Naive thymus-derived CD4-positive, alpha-beta T cell (primary cell): ENCODE data around the gene CLASP1. TPM values are rescaled to one million over a fixed set of nuclear protein-coding genes. Genes with fewer than 3 reads are reported as not detected.

Experiments
- ATAC-seq: fragments of 150-1000 bp; cut with Tn5 transposase; 2 replicates; pipeline ENCODE4 v1.10.0; 2021; ENCODE audit warnings: mild to moderate bottlenecking, moderate library complexity
- CTCF ChIA-PET: fragments of 350-600 bp; sonication (Branson Sonifier 250); formaldehyde crosslinking; loops from one replicate; lab custom pipeline; 2021; ENCODE audit warnings: antibody characterized with exemption; lab: Charles Lee
- POLR2A ChIA-PET: fragments of 350-600 bp; sonication (Branson Sonifier 250); formaldehyde crosslinking; loops from one replicate; lab custom pipeline; 2021; ENCODE audit warnings: antibody characterized with exemption, inconsistent platforms; lab: Charles Lee
- DNase-seq, 9 donors: peaks; one replicate each; pipeline versions ENCODE4 v3.0.0 to v3.0.0-alpha.2; 2020 to 2022; ENCODE audit warnings: mixed read lengths in 1 of 9
- H3K27ac ChIP-seq: one replicate; pipeline ENCODE4 v1.7.0; 2013; ENCODE audit warnings: mild to moderate bottlenecking, low read depth, low read length, moderate library complexity
- H3K27me3 ChIP-seq, 2 donors: one replicate each; pipeline ENCODE4 v1.7.0; 2013; ENCODE audit warnings: low read length in 2 of 2, mild to moderate bottlenecking in 2 of 2, moderate library complexity in 2 of 2; ENCODE audit not compliant: control insufficient read depth in 2 of 2, insufficient read depth in 2 of 2
- H3K36me3 ChIP-seq, 3 experiments: 1 replicate in 2 of 3; 2 replicates in 1 of 3; pipeline ENCODE4 v1.7.0; 2013; ENCODE audit warnings: low read length in 3 of 3, mild to moderate bottlenecking in 3 of 3, moderate library complexity in 1 of 3; ENCODE audit not compliant: insufficient read depth in 3 of 3, control insufficient read depth in 2 of 3
- H3K4me1 ChIP-seq, 2 donors: one replicate each; pipeline ENCODE4 v1.7.0; 2013; ENCODE audit warnings: low read length in 2 of 2, mild to moderate bottlenecking in 2 of 2, moderate library complexity in 1 of 2; ENCODE audit not compliant: control insufficient read depth in 2 of 2, insufficient read depth in 2 of 2
- H3K4me3 ChIP-seq: 2 replicates; pipeline ENCODE4 v1.7.0; 2013; ENCODE audit warnings: mild to moderate bottlenecking, low read length
- H3K9me3 ChIP-seq, 3 experiments: 1 replicate in 2 of 3; 2 replicates in 1 of 3; pipeline ENCODE4 v1.7.0; 2013; ENCODE audit warnings: low read length in 3 of 3; ENCODE audit not compliant: control insufficient read depth in 2 of 3
- H3K27ac Mint-ChIP-seq, 9 donors: one replicate each; pipeline ENCODE4 v1.8.0; 2020 to 2022; ENCODE audit warnings: mixed read lengths in 9 of 9, mild to moderate bottlenecking in 8 of 9, moderate library complexity in 5 of 9, inconsistent platforms in 2 of 9
- H3K27me3 Mint-ChIP-seq, 5 donors: one replicate each; pipeline ENCODE4 v1.8.0; 2021 to 2022; ENCODE audit warnings: mixed read lengths in 5 of 5, mild to moderate bottlenecking in 1 of 5
- H3K36me3 Mint-ChIP-seq, 5 donors: one replicate each; pipeline ENCODE4 v1.8.0; 2020 to 2022; ENCODE audit warnings: mixed read lengths in 5 of 5, mild to moderate bottlenecking in 3 of 5, inconsistent platforms in 1 of 5
- H3K4me1 Mint-ChIP-seq, 7 donors: one replicate each; pipeline ENCODE4 v1.8.0; 2020 to 2022; ENCODE audit warnings: mixed read lengths in 7 of 7, mild to moderate bottlenecking in 3 of 7, inconsistent platforms in 1 of 7
- H3K4me3 Mint-ChIP-seq, 10 donors: one replicate each; pipeline ENCODE4 v1.8.0; 2020 to 2022; ENCODE audit warnings: mild to moderate bottlenecking in 10 of 10, mixed read lengths in 10 of 10, moderate library complexity in 6 of 10, inconsistent platforms in 2 of 10
- H3K9me3 Mint-ChIP-seq, 11 donors: one replicate each; pipeline ENCODE4 v1.8.0; 2020 to 2022; ENCODE audit warnings: mixed read lengths in 11 of 11, mild to moderate bottlenecking in 4 of 11, inconsistent platforms in 1 of 11, moderate library complexity in 1 of 11
- intact Hi-C, 2 donors: fragments of 100-400 bp; cut with micrococcal nuclease; formaldehyde crosslinking; loops; one replicate each; pipeline ENCODE4 v1.15.1; 2023
- polyA plus RNA-seq, 2 donors: library from polyadenylated mRNA; unstranded; fragments of 300-500 nt; fragmentation: Illumina TruSeq; gene quantifications; one replicate each; pipeline ENCODE4 v1.2.3, GENCODE V29; 2021
- total RNA-seq, 6 experiments: library from RNA in 5 of 6; stranded (reverse) in 5 of 6; gene quantifications; 1 replicate in 5 of 6; 2 replicates in 1 of 6; pipeline ENCODE4 v1.2.3 and lab custom pipeline; 2021 to 2026

Gene CLASP1
- total and polyA plus RNA-seq, 7 experiments from 2014 or later: 13.8 to 76.3 (median 61.6) TPM

GRCh38 chr2:121492409-121492808 lies 156.9 kb downstream of the CLASP1 start:
- peaks cover 0 to 36% (median 21%) of the 10 kb centered on the region in 5 donors for H3K36me3 Mint-ChIP-seq
- H3K4me1 ChIP-seq: peaks cover 2 to 5% of the 10 kb centered on the region in 2 donors
- no peak overlapping the region for H3K27ac ChIP-seq
- ChIA-PET CTCF (no interaction called here), POLR2A (no interaction called here)
- peaks cover 0 to 5% (median 0%) of the 10 kb centered on the region in 3 experiments for H3K36me3 ChIP-seq
- H3K4me3 Mint-ChIP-seq: no peak overlapping the region
- intact Hi-C loops: no loop called here
- H3K9me3 ChIP-seq: no peaks in the 10 kb centered on the region
- H3K9me3 Mint-ChIP-seq: no peaks in the 10 kb centered on the region
- ATAC-seq: no peak
- DNase-seq: no peak
- H3K27ac Mint-ChIP-seq: no peak overlapping the region
- H3K27me3 Mint-ChIP-seq: no peaks in the 10 kb centered on the region
- H3K4me1 Mint-ChIP-seq: peaks cover 23 to 60% (median 37%) of the 10 kb centered on the region in 7 donors
- H3K4me3 ChIP-seq: no peak overlapping the region
- H3K27me3 ChIP-seq: no peaks in the 10 kb centered on the region

DNA sequence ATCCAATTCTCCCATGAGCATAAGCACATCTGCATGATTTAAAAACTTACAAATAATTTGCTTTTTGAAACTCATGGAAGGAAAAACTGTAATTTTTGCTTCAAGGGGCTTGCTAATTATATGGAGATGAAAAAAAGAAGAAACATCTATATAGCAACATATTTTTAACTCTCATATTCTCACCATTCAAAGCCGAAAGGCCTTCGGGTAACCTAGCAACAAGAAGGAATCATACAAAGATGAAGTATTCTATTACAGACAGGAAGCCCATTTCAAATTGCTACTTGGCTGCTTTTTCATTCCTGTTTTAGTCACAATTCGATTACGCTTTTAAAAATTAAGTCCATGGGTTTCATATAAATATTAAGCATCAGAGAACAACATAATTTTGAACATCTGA lies 157.7 kb downstream of the CLASP1 start:
- Mint-ChIP-seq H3K36me3 (peaks cover 0 to 27% (median 15%) of the 10 kb centered on the region in 5 donors), H3K9me3 (no peaks in the 10 kb centered on the region), H3K27me3 (no peaks in the 10 kb centered on the region), H3K27ac (no peak overlapping the region), H3K4me1 (peaks cover 23 to 53% (median 30%) of the 10 kb centered on the region in 7 donors), H3K4me3 (no peak overlapping the region)
- Histone ChIP-seq H3K27me3 (no peaks in the 10 kb centered on the region), H3K4me1 (peaks cover 2 to 5% of the 10 kb centered on the region in 2 donors), H3K4me3 (no peak overlapping the region), H3K9me3 (no peaks in the 10 kb centered on the region), H3K27ac (no peak overlapping the region), H3K36me3 (peaks cover 0 to 5% (median 0%) of the 10 kb centered on the region in 3 experiments)
- intact Hi-C loops: no loop called here
- ATAC-seq (no peak), DNase-seq (no peak)
- ChIA-PET POLR2A (interaction anchor here (0.7 kb wide), 1 partner anchor 51 kb away, joined by 3 read pairs; no protein-coding TSS in a partner anchor), CTCF (no interaction called here)

DNA sequence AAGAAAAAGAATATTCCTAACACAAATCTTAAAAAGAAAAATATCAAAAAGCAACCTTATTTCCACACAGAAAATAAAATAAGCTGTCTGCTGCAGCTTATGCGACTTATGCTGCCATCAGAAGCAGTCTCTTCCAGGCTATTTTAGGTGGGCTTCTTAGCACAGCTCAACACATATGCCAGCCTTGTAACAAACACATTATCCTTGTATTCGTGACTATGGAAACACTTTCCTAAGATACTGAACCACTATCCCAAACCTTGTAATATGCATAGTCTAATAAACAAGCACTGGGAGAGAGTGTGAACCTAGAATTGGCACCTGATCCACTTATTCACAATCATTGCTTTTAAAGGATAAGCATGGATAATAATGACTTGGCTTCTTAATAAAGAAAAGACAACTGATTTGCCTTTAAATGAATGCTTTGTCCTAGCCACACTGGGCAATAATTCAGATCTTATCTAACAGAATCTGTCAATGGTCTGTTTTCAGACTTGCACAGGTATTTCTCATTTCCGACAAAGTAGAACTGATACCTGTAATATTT lies 158.6 kb downstream of the CLASP1 start:
- Mint-ChIP-seq H3K27ac (peak overlapping the region in 2 of 9 donors; percentile 61 to 72), H3K4me1 (peaks cover 23 to 53% (median 30%) of the 10 kb centered on the region in 7 donors)

GRCh38 chr2:121489911-121490583 lies 159.2 kb downstream of the CLASP1 start:
- POLR2A ChIA-PET: no interaction called here

More for the DNA sequence above, 158.6 kb downstream of the CLASP1 start:
- no peaks in the 10 kb centered on the region for H3K27me3 Mint-ChIP-seq
- ChIA-PET POLR2A (no interaction called here), CTCF (interaction anchor here (0.6 kb wide), 1 partner anchor 58 kb away, joined by 4 read pairs; no protein-coding TSS in a partner anchor)
- no peaks in the 10 kb centered on the region for H3K9me3 Mint-ChIP-seq
- H3K4me3 Mint-ChIP-seq: peak overlapping the region in 3 of 10 donors; percentile 30 to 42 (median 31)
- peaks cover 0 to 19% (median 7%) of the 10 kb centered on the region in 5 donors for H3K36me3 Mint-ChIP-seq
- no peak overlapping the region for H3K4me3 ChIP-seq
- peaks cover 2 to 5% of the 10 kb centered on the region in 2 donors for H3K4me1 ChIP-seq
- intact Hi-C loops: no loop called here
- H3K36me3 ChIP-seq: no peaks in the 10 kb centered on the region
- DNase-seq: no peak
- H3K27ac ChIP-seq: no peak overlapping the region
- no peaks in the 10 kb centered on the region for H3K27me3 ChIP-seq
- ATAC-seq: no peak
- H3K9me3 ChIP-seq: no peaks in the 10 kb centered on the region

DNA sequence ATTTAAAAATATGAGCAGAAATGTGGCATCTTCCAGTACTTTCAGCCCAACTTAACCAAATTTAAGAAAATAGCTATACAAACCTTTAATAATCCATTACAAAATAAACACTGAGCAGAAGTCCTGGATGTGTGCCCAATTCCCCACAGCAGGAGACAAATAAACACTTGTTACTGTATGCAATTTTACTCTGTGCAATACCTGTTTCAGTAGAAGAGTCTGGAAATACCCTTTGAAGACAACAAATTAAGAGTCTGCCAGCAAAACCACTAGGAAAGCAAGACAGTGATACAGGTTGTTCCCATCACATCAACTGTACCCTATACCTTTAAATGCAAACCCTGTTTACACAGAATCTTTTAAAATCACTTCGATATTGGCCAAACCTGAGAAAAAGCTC lies 160.0 kb downstream of the CLASP1 start:
- H3K27me3 Mint-ChIP-seq: no peaks in the 10 kb centered on the region
- peak overlapping the region in 1 of 9 donors; percentile 10 for H3K27ac Mint-ChIP-seq
- Histone ChIP-seq H3K4me1 (peaks cover 2 to 5% of the 10 kb centered on the region in 2 donors), H3K27me3 (no peaks in the 10 kb centered on the region), H3K27ac (no peak overlapping the region), H3K36me3 (no peaks in the 10 kb centered on the region), H3K4me3 (no peak overlapping the region), H3K9me3 (no peaks in the 10 kb centered on the region)
- peaks cover 26 to 60% (median 36%) of the 10 kb centered on the region in 7 donors for H3K4me1 Mint-ChIP-seq
- peaks cover 0 to 26% (median 8%) of the 10 kb centered on the region in 5 donors for H3K36me3 Mint-ChIP-seq
- ChIA-PET CTCF (no interaction called here), POLR2A (no interaction called here)
- intact Hi-C loops: no loop called here
- no peak for ATAC-seq
- no peak for DNase-seq
- peak overlapping the region in 1 of 10 donors; percentile 42 for H3K4me3 Mint-ChIP-seq
- H3K9me3 Mint-ChIP-seq: no peaks in the 10 kb centered on the region

More at GRCh38 chr2:121489911-121490583, 159.2 kb downstream of the CLASP1 start:
- CTCF ChIA-PET: no interaction called here
- Histone ChIP-seq H3K36me3 (no peaks in the 10 kb centered on the region), H3K27ac (no peak overlapping the region), H3K9me3 (no peaks in the 10 kb centered on the region), H3K4me3 (no peak overlapping the region), H3K4me1 (peaks cover 2 to 5% of the 10 kb centered on the region in 2 donors), H3K27me3 (no peaks in the 10 kb centered on the region)
- no peak for ATAC-seq
- H3K4me1 Mint-ChIP-seq: peaks cover 23 to 53% (median 30%) of the 10 kb centered on the region in 7 donors
- H3K9me3 Mint-ChIP-seq: no peaks in the 10 kb centered on the region
- H3K4me3 Mint-ChIP-seq: peak overlapping the region in 5 of 10 donors; percentile 29 to 48 (median 31)
- peak overlapping the region in 4 of 9 donors; percentile 45 to 87 (median 66) for H3K27ac Mint-ChIP-seq
- intact Hi-C loops: no loop called here
- no peaks in the 10 kb centered on the region for H3K27me3 Mint-ChIP-seq
- DNase-seq: no peak
- peaks cover 0 to 19% (median 7%) of the 10 kb centered on the region in 5 donors for H3K36me3 Mint-ChIP-seq

DNA sequence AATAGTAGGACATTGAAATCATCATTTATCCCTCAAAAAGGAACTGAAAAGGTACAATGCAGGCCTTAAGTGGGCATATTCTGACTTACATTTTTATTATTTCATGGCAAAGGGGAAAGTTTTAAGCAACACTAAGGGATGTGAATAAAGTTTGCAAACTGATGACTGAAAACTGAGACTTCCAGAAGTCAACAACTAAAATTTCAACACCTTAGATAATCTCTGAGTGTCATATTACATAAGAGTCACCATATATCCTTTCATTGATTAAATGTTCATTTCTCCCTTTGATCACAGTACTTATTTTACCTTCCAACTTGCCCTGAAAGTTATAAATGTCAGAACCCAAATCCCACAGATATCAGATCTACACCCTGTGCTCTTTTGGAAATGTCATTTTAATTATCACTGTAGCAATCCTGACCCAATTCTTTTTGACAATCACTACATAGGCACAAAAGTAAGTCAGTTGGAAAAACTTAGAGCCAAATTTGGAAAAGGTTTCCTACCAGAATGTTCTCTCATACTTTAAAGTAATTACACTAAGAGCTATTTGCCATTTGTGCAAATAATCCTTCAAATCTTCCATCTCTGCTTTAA lies 163.0 kb downstream of the CLASP1 start:
- H3K27me3 ChIP-seq: no peaks in the 10 kb centered on the region
- Mint-ChIP-seq H3K4me3 (no peak overlapping the region), H3K27ac (peak overlapping the region in 1 of 9 donors; percentile 69), H3K36me3 (peaks cover 0 to 23% (median 6%) of the 10 kb centered on the region in 5 donors), H3K4me1 (peaks cover 7 to 51% (median 27%) of the 10 kb centered on the region in 7 donors), H3K27me3 (no peaks in the 10 kb centered on the region), H3K9me3 (no peaks in the 10 kb centered on the region)
- H3K36me3 ChIP-seq: peaks cover 0 to 7% (median 0%) of the 10 kb centered on the region in 3 experiments
- H3K4me3 ChIP-seq: no peak overlapping the region
- ChIA-PET CTCF (no interaction called here), POLR2A (no interaction called here)
- H3K4me1 ChIP-seq: peaks cover 2 to 5% of the 10 kb centered on the region in 2 donors
- DNase-seq (no peak), ATAC-seq (no peak)
- intact Hi-C loops: no loop called here
- H3K9me3 ChIP-seq: no peaks in the 10 kb centered on the region
- H3K27ac ChIP-seq: no peak overlapping the region
